ENCODE measurements around the gene SCAMP2.
A peak's percentile ranks its signal among the peaks of the same experiment; 100 is the strongest.
"Not testable (repeated sequence)": the region's sequence is repeated elsewhere in the genome, so short reads cannot be mapped to it uniquely, and the experiment has no call there.

The SCAMP2 gene

GRCh38 chr15:74873036-74873755, at the start of gene SCAMP2:
SCAMP2 (minus strand) TSS chr15:74873365; CDS start chr15:74873255, 110 bp downstream.
- TF ChIP-seq ESRRG (CRISPR knock-in tag; IDR thresholded peaks at IDR 0.05), result peak; percentile 9; the same call in 1 of the 2 replicates
- TF ChIP-seq, protein P1, sequence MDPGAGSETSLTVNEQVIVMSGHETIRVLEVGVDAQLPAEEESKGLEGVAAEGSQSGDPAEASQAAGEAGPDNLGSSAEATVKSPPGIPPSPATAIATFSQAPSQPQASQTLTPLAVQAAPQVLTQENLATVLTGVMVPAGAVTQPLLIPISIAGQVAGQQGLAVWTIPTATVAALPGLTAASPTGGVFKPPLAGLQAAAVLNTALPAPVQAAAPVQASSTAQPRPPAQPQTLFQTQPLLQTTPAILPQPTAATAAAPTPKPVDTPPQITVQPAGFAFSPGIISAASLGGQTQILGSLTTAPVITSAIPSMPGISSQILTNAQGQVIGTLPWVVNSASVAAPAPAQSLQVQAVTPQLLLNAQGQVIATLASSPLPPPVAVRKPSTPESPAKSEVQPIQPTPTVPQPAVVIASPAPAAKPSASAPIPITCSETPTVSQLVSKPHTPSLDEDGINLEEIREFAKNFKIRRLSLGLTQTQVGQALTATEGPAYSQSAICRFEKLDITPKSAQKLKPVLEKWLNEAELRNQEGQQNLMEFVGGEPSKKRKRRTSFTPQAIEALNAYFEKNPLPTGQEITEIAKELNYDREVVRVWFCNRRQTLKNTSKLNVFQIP (CRISPR knock-in tag; IDR thresholded peaks at IDR 0.05; ENCODE audit: borderline replicate concordance, low read depth), result no peak
- ATAC-seq, result peak; percentile 100

GRCh38 chr15:74920456-74920855, 47.3 kb upstream of the SCAMP2 start:
- no peak for TF ChIP-seq CREB5 (CRISPR knock-in tag; IDR thresholded peaks at IDR 0.05; ENCODE audit: low read depth)
- TF ChIP-seq, protein P2, sequence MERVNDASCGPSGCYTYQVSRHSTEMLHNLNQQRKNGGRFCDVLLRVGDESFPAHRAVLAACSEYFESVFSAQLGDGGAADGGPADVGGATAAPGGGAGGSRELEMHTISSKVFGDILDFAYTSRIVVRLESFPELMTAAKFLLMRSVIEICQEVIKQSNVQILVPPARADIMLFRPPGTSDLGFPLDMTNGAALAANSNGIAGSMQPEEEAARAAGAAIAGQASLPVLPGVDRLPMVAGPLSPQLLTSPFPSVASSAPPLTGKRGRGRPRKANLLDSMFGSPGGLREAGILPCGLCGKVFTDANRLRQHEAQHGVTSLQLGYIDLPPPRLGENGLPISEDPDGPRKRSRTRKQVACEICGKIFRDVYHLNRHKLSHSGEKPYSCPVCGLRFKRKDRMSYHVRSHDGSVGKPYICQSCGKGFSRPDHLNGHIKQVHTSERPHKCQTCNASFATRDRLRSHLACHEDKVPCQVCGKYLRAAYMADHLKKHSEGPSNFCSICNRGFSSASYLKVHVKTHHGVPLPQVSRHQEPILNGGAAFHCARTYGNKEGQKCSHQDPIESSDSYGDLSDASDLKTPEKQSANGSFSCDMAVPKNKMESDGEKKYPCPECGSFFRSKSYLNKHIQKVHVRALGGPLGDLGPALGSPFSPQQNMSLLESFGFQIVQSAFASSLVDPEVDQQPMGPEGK (CRISPR knock-in tag; IDR thresholded peaks at IDR 0.05; ENCODE audit: borderline replicate concordance), result no peak
- TF ChIP-seq ZNF70 (CRISPR knock-in tag; IDR thresholded peaks at IDR 0.05), result no peak
- TF ChIP-seq ZNF8 (CRISPR knock-in tag; IDR thresholded peaks at IDR 0.05), result no peak
- no peak for TF ChIP-seq TSHZ2 (CRISPR knock-in tag; IDR thresholded peaks at IDR 0.05)
- TF ChIP-seq BACH2 (CRISPR knock-in tag; IDR thresholded peaks at IDR 0.05; ENCODE audit: borderline replicate concordance), result no peak
- no peak for TF ChIP-seq ISL1 (CRISPR knock-in tag; IDR thresholded peaks at IDR 0.05)
- TF ChIP-seq TOX (CRISPR knock-in tag; IDR thresholded peaks at IDR 0.05; ENCODE audit: borderline replicate concordance), result no peak
- no peak for TF ChIP-seq ARNTL (CRISPR knock-in tag; IDR thresholded peaks at IDR 0.05; ENCODE audit: borderline replicate concordance, low read depth)
- TF ChIP-seq GLIS3 (CRISPR knock-in tag; IDR thresholded peaks at IDR 0.05), result no peak
- TF ChIP-seq CSDC2 (CRISPR knock-in tag; IDR thresholded peaks at IDR 0.05), result no peak
- TF ChIP-seq, protein P3, sequence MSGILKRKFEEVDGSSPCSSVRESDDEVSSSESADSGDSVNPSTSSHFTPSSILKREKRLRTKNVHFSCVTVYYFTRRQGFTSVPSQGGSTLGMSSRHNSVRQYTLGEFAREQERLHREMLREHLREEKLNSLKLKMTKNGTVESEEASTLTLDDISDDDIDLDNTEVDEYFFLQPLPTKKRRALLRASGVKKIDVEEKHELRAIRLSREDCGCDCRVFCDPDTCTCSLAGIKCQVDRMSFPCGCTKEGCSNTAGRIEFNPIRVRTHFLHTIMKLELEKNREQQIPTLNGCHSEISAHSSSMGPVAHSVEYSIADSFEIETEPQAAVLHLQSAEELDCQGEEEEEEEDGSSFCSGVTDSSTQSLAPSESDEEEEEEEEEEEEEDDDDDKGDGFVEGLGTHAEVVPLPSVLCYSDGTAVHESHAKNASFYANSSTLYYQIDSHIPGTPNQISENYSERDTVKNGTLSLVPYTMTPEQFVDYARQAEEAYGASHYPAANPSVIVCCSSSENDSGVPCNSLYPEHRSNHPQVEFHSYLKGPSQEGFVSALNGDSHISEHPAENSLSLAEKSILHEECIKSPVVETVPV (CRISPR knock-in tag; IDR thresholded peaks at IDR 0.05), result no peak
- TF ChIP-seq ZC3H10 (CRISPR knock-in tag; IDR thresholded peaks at IDR 0.05), result no peak
- TF ChIP-seq RARB (CRISPR knock-in tag; IDR thresholded peaks at IDR 0.05), result no peak
- TF ChIP-seq ZFP3 (CRISPR knock-in tag; IDR thresholded peaks at IDR 0.05), result no peak
- no peak for TF ChIP-seq TCF4 (CRISPR knock-in tag; IDR thresholded peaks at IDR 0.05; ENCODE audit: borderline replicate concordance)
- ATAC-seq, result no peak

DNA sequence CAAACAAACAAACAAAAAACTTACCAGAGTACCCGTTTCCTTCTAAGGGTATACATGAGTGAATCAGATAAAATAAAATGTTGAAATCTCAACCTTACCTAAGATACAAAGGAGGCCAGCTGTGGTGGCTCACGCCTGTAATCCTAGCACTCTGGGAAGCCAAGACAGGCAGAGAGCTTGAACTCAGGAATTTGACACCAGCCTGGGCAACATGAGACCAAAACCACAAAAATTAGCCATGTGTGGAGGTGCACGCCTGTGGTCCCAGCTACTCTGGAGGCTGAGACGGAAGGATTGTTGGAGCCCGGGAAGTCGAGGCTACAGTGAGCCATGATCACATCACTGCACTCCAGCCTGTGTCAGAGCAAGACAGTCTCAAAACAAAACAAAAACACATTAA, 44.5 kb upstream of the SCAMP2 start:
- ATAC-seq, result no peak
- TF ChIP-seq TOX (CRISPR knock-in tag; IDR thresholded peaks at IDR 0.05; ENCODE audit: borderline replicate concordance), result no peak
- TF ChIP-seq ZNF8 (CRISPR knock-in tag; IDR thresholded peaks at IDR 0.05), result no peak
- TF ChIP-seq ZC3H10 (CRISPR knock-in tag; IDR thresholded peaks at IDR 0.05), result no peak
- TF ChIP-seq BACH2 (CRISPR knock-in tag; IDR thresholded peaks at IDR 0.05; ENCODE audit: borderline replicate concordance), result no peak
- no peak for TF ChIP-seq TSHZ2 (CRISPR knock-in tag; IDR thresholded peaks at IDR 0.05)
- no peak for TF ChIP-seq CSDC2 (CRISPR knock-in tag; IDR thresholded peaks at IDR 0.05)

DNA sequence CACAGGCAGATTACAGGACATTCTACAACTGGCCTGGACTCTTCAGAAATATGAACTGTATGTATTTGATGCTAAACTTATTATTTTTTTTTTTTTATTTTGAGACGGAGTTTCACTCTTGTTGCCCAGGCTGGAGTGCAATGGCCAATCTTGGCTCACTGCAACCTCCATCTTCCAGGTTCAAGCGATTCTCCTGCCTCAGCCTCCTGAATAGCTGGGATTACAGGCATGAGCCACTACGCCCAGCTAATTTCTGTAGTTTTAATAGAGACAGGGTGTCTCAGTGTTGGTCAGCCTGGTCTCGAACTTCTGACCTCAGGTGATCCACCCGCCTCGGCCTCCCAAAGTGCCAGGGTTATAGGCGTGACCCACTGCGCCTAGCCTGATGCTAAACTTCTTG, 40.6 kb upstream of the SCAMP2 start:
- not testable (repeated sequence) for ATAC-seq

Data from SK-N-SH treated with all-trans-retinoic acid at 6 μM for 48 hours (cell line).